ENCODE data around the gene CYP4F8.

- TF ChIP-seq CTCF (IDR thresholded peaks at IDR 0.05): no peak
- no peak for TF ChIP-seq POLR2A (IDR thresholded peaks at IDR 0.05)
Observed at GRCh38 chr19:15633082-15633835, 18.2 kb downstream of the CYP4F8 start.

Data from thyroid gland (tissue), 4 donors.